HepG2 (cell line): ENCODE measurements around the gene CTRL. TPM values are rescaled to one million over a fixed set of nuclear protein-coding genes. Genes with fewer than 3 reads are reported as not detected.

ENCODE experiments used
- ATAC-seq: fragments of 200-7000 bp; cut with Tn5 transposase; 3 replicates; pipeline ENCODE4 v1.9.1; 2020; ENCODE audit warnings: mild to moderate bottlenecking, moderate library complexity
- BruUV-seq: library from RNA; stranded (reverse); fragments of 400-500 nt; replicated peaks from 2 replicates; lab custom pipeline; 2021; lab: Mats Ljungman, UMichigan
- CTCF ChIA-PET: fragments of 300-600 bp; formaldehyde crosslinking; extraction: SDS; loops from one replicate; lab custom pipeline; 2021; ENCODE audit warnings: low total read pairs, inconsistent platforms, low intra/inter-chr PET ratio; lab: Yijun Ruan, JAX
- POLR2A ChIA-PET: fragments of 350-600 bp; sonication (Branson Sonifier 250); formaldehyde crosslinking; loops from one replicate; lab custom pipeline; 2020; ENCODE audit warnings: antibody characterized with exemption, inconsistent platforms; lab: Yijun Ruan, JAX
- DNase-seq: peaks from one replicate; pipeline ENCODE4 v3.0.0-alpha.2; 2015; ENCODE audit warnings: low spot score
- FAIRE-seq: peaks from 3 replicates; lab custom pipeline; 2011; peaks lifted over from hg19 to GRCh38; lab: Jason Lieb, UNC
- H2AFZ ChIP-seq: one replicate; pipeline ENCODE4 v1.6.1; 2011; ENCODE audit warnings: low read length, inconsistent platforms
- H3K27ac ChIP-seq: fragments of 300-600 bp; 3 replicates; pipeline ENCODE4 v1.8.0; 2011; ENCODE audit warnings: mixed run types, mild to moderate bottlenecking, mixed read lengths, low read length, inconsistent platforms; ENCODE audit not compliant: insufficient read depth; ENCODE audit errors: extremely low read length
- H3K27me3 ChIP-seq, 2 experiments: fragments of 200-600 bp in 1 of 2; 2 replicates in 1 of 2; 3 replicates in 1 of 2; pipeline versions ENCODE4 v1.6.0 to v1.8.0; 2011; ENCODE audit warnings: low read length in 2 of 2, mild to moderate bottlenecking in 2 of 2, moderate library complexity in 2 of 2, inconsistent platforms in 1 of 2; ENCODE audit not compliant: insufficient read depth in 2 of 2, control insufficient read depth in 1 of 2
- H3K36me3 ChIP-seq, 2 experiments: fragments of 200-600 bp in 1 of 2; replicated peaks in 1 of 2; 2 replicates in 1 of 2; 3 replicates in 1 of 2; pipeline versions ENCODE4 v1.5.1 to v1.8.0; 2011; ENCODE audit warnings: low read length in 2 of 2, inconsistent platforms in 1 of 2; ENCODE audit not compliant: insufficient read depth in 2 of 2, control insufficient read depth in 1 of 2
- H3K4me1 ChIP-seq: 2 replicates; pipeline ENCODE4 v1.5.1; 2012; ENCODE audit warnings: low read length, inconsistent platforms; ENCODE audit not compliant: insufficient read depth
- H3K4me2 ChIP-seq: 2 replicates; pipeline ENCODE4 v1.6.0; 2011; ENCODE audit warnings: low read depth, low read length, inconsistent platforms
- H3K4me3 ChIP-seq, 3 experiments: fragments of 200-600 bp in 1 of 3; sonication (generic), shearing (Covaris generic) in 1 of 3; replicated peaks in 1 of 3; 2 replicates each; pipeline ENCODE4 v1.5.1; 2011 to 2016; ENCODE audit warnings: low read length in 3 of 3, inconsistent platforms in 2 of 3, low read depth in 2 of 3, mild to moderate bottlenecking in 2 of 3, control low read depth in 1 of 3, mixed read lengths in 1 of 3; ENCODE audit not compliant: insufficient read depth in 1 of 3
- H3K79me2 ChIP-seq: one replicate; pipeline ENCODE4 v1.6.1; 2011; ENCODE audit warnings: low read length, inconsistent platforms; ENCODE audit not compliant: insufficient read depth
- H3K9ac ChIP-seq: 2 replicates; pipeline ENCODE4 v1.6.0; 2011; ENCODE audit warnings: mild to moderate bottlenecking, low read depth, low read length, inconsistent platforms; ENCODE audit not compliant: insufficient read depth
- H3K9me3 ChIP-seq: 2 replicates; pipeline ENCODE4 v1.5.1; 2012; ENCODE audit warnings: mild to moderate bottlenecking, low read length
- H4K20me1 ChIP-seq: 2 replicates; pipeline ENCODE4 v1.6.0; 2011; ENCODE audit warnings: inconsistent platforms, mild to moderate bottlenecking, low read length, moderate library complexity; ENCODE audit not compliant: insufficient read depth
- AGO2 ChIP-seq: fragments of 200-400 bp; formaldehyde crosslinking; optimal IDR thresholded peaks from 2 replicates; pipeline ENCODE3; 2017; ENCODE audit warnings: mild to moderate bottlenecking, low read depth, low read length, moderate library complexity
- BCL3 ChIP-seq: sonication (generic); formaldehyde crosslinking; IDR thresholded peaks from 2 replicates; pipeline ENCODE4 v1.5.1; 2020; ENCODE audit warnings: mild to moderate bottlenecking, missing genetic modification reagents, moderate library complexity
- BORCS8-MEF2B ChIP-seq: sonication (generic); formaldehyde crosslinking; IDR thresholded peaks from 2 replicates; pipeline ENCODE4 v1.8.0; 2022; ENCODE audit warnings: mild to moderate bottlenecking, missing genetic modification reagents
- GABPB1 ChIP-seq: IDR thresholded peaks from 2 replicates; pipeline ENCODE4 v1.6.1; 2016; ENCODE audit warnings: mild to moderate bottlenecking, missing genetic modification reagents, moderate library complexity, missing compliant biosample characterization
- HNRNPL ChIP-seq: fragments of 200-400 bp; formaldehyde crosslinking; IDR thresholded peaks from 2 replicates; pipeline ENCODE4 v1.6.1; 2017; ENCODE audit warnings: mild to moderate bottlenecking, low read depth, low read length
- POLR2G ChIP-seq: fragments of 200-400 bp; formaldehyde crosslinking; IDR thresholded peaks from 2 replicates; pipeline ENCODE4 v1.6.1; 2018; ENCODE audit warnings: mild to moderate bottlenecking, low read depth, low read length, moderate library complexity
- PRDM15 ChIP-seq: sonication (generic); formaldehyde crosslinking; IDR thresholded peaks from 2 replicates; pipeline ENCODE4 v1.4.0; 2020; ENCODE audit warnings: missing genetic modification reagents
- RXRB ChIP-seq: IDR thresholded peaks from 2 replicates; pipeline ENCODE4 v1.6.1; 2016; ENCODE audit warnings: borderline replicate concordance, missing genetic modification reagents, missing compliant biosample characterization
- SSRP1 ChIP-seq: IDR thresholded peaks from 2 replicates; pipeline ENCODE4 v1.6.1; 2016; ENCODE audit warnings: control low read depth
- TARDBP ChIP-seq: sonication (generic); formaldehyde crosslinking; IDR thresholded peaks from 2 replicates; pipeline ENCODE4 v1.8.0; 2022; ENCODE audit warnings: mild to moderate bottlenecking, missing genetic modification reagents
- ZBTB4 ChIP-seq: sonication (generic); formaldehyde crosslinking; IDR thresholded peaks from 2 replicates; pipeline ENCODE4 v1.4.0; 2020; ENCODE audit warnings: missing genetic modification reagents, mild to moderate bottlenecking, borderline replicate concordance
- ZC3H13 ChIP-seq: sonication (generic); formaldehyde crosslinking; IDR thresholded peaks from 2 replicates; pipeline ENCODE4 v1.8.1; 2023; ENCODE audit warnings: mild to moderate bottlenecking, missing genetic modification reagents, moderate library complexity
- WGBS: methylation state at CpG from one replicate; pipeline ENCODE4 v1.1.6; 2017; ENCODE audit warnings: low lambda C conversion rate; 5-methylcytosine and 5-hydroxymethylcytosine counted together
- in situ Hi-C: cut with HindIII; loops from 2 replicates; pipeline ENCODE4 v1.10.0; 2017; ENCODE audit warnings: low pct_unique_long_range_greater_than_20kb; ENCODE audit not compliant: extremely low pct_ligation_motif_present
- intact Hi-C: fragments of 100-400 bp; cut with micrococcal nuclease; formaldehyde crosslinking; loops from one replicate; pipeline ENCODE4 v1.10.0; 2022; ENCODE audit not compliant: unreplicated experiment
- polyA plus RNA-seq, 8 experiments: library from polyadenylated mRNA; depleted of rRNA in 3 of 8; stranded (reverse) in 7 of 8; unstranded in 1 of 8; fragments of >200 nt; fragmentation: Illumina TruSeq in 4 of 8; extraction: Trizol in 4 of 8; gene quantifications; 2 replicates each; pipeline versions ENCODE4 v1.2.1 to v1.2.3, GENCODE V29; 2011 to 2016; ENCODE audit warnings: low read depth in 4 of 8, missing spikeins in 1 of 8, mixed read lengths in 1 of 8; ENCODE audit not compliant: insufficient read depth in 1 of 8
- total RNA-seq, 5 experiments: library from RNA; depleted of rRNA; stranded (reverse); fragments of >200 nt; fragmentation: Illumina TruSeq; extraction: Trizol; gene quantifications; 2 replicates each; pipeline ENCODE4 v1.2.3, GENCODE V29; 2016; ENCODE audit warnings: low read depth in 1 of 5
- TF ChIP-seq, protein P1 (sequence below): sonication (generic); formaldehyde crosslinking; IDR thresholded peaks from 2 replicates; pipeline ENCODE4 v1.4.0; 2020; ENCODE audit warnings: mild to moderate bottlenecking, missing genetic modification reagents

The CTRL gene
- total and polyA plus RNA-seq, 2 of the 13 experiments (the other 11 are each of a cell fraction or from before 2014, with no cell fraction given), result 1.9 to 2.7 TPM

GRCh38 chr16:67939507-67940445, 8.1 kb upstream of the CTRL start:
- Histone ChIP-seq H3K4me3 (no peak overlapping the region), H3K27me3 (no peaks in the 10 kb centered on the region; a peak in 1 of 5 replicates), H3K4me2 (no peak overlapping the region), H3K4me1 (peaks cover 56% of the 10 kb centered on the region), H4K20me1 (peaks cover 17% of the 10 kb centered on the region; the same call in 1 of the 2 replicates), H3K27ac (no peak overlapping the region), H3K9me3 (no peaks in the 10 kb centered on the region), H2AFZ (no peak overlapping the region), H3K9ac (no peak overlapping the region), H3K36me3 (peaks cover 4 to 12% of the 10 kb centered on the region in 2 experiments; a peak in 4 of 5 replicates), H3K79me2 (peaks cover 24% of the 10 kb centered on the region)
- ChIA-PET POLR2A (interaction anchor here (0.7 to 13.6 kb wide), 2 partner anchors 24 to 130 kb away, joined by 3 to 226 read pairs; partner anchors contain the start of gene SLC12A4), CTCF (no interaction called here)
- no TSS peak for BruUV-seq
- intact Hi-C loops, result no loop called here
- WGBS, result 95% methylated on average over 31 of the region's 33 CpGs
- ATAC-seq, result no peak
- no peak for FAIRE-seq
- in situ Hi-C loops, result loop anchor here (5.0 to 10.0 kb wide), 2 partner anchors 103 to 275 kb away; partner anchors contain the start of genes ACD, C16orf86, ENKD1 and PARD6A
- no peak for DNase-seq
- TF ChIP-seq ZBTB4 (CRISPR knock-in tag) (0 out of 2 replicates have a peak, but pooled peaks have one; percentile 26), BORCS8-MEF2B (CRISPR knock-in tag) (peak; percentile 50), BCL3 (peak; percentile 63; the same call in 1 of the 2 replicates), PRDM15 (CRISPR knock-in tag) (no peak), SSRP1 (CRISPR knock-in tag) (peak; percentile 51; the same call in 1 of the 2 replicates), TARDBP (CRISPR knock-in tag) (no peak), GABPB1 (CRISPR knock-in tag) (0 out of 2 replicates have a peak, but pooled peaks have one; percentile 4), RXRB (no peak), AGO2 (peak; percentile 97), ZC3H13 (peak; percentile 98), POLR2G (peak; percentile 46), HNRNPL (0 out of 2 replicates have a peak, but pooled peaks have one; percentile 10)
- TF ChIP-seq, protein P1, sequence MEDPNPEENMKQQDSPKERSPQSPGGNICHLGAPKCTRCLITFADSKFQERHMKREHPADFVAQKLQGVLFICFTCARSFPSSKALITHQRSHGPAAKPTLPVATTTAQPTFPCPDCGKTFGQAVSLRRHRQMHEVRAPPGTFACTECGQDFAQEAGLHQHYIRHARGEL, result 0 out of 2 replicates have a peak, but pooled peaks have one; percentile 41
